ENCODE results near the gene DOCK3.

DOCK3 gene

GRCh38 chr3:50651920-50652529, 22.7 kb upstream of the DOCK3 start:
- Histone ChIP-seq H3K4me3 (ENCODE audit: low read depth, low read length) (no peak overlapping the region), H3K4me1 (ENCODE audit: control insufficient read depth, insufficient read depth, low read length) (peaks cover 25% of the 10 kb centered on the region), H3K27ac (ENCODE audit: low read depth, low read length) (no peak overlapping the region), H3K27me3 (ENCODE audit: control insufficient read depth, insufficient read depth, low read length) (no peaks in the 10 kb centered on the region), H3K9me3 (ENCODE audit: control insufficient read depth, insufficient read depth, low read depth, low read length) (no peaks in the 10 kb centered on the region), H3K9ac (ENCODE audit: low read length) (no peak overlapping the region), H3K36me3 (ENCODE audit: control insufficient read depth, insufficient read depth, low read length) (peaks cover 13% of the 10 kb centered on the region)

GRCh38 chr3:50652709-50653108, 22.0 kb upstream of the DOCK3 start:
- H3K9ac ChIP-seq (ENCODE audit: low read length), result no peak overlapping the region
- peaks cover 25% of the 10 kb centered on the region for H3K4me1 ChIP-seq (ENCODE audit: control insufficient read depth, insufficient read depth, low read length)
- no peak overlapping the region for H3K27ac ChIP-seq (ENCODE audit: low read depth, low read length)
- H3K4me3 ChIP-seq (ENCODE audit: low read depth, low read length), result no peak overlapping the region
- no peaks in the 10 kb centered on the region for H3K9me3 ChIP-seq (ENCODE audit: control insufficient read depth, insufficient read depth, low read depth, low read length)
- no peaks in the 10 kb centered on the region for H3K27me3 ChIP-seq (ENCODE audit: control insufficient read depth, insufficient read depth, low read length)
- H3K36me3 ChIP-seq (ENCODE audit: control insufficient read depth, insufficient read depth, low read length), result peaks cover 6% of the 10 kb centered on the region; the same call in 1 of the 2 replicates

- peaks cover 25% of the 10 kb centered on the region for H3K4me1 ChIP-seq (ENCODE audit: control insufficient read depth, insufficient read depth, low read length)
- no peaks in the 10 kb centered on the region for H3K9me3 ChIP-seq (ENCODE audit: control insufficient read depth, insufficient read depth, low read depth, low read length)
- H3K4me3 ChIP-seq (ENCODE audit: low read depth, low read length), result no peak overlapping the region
- no peaks in the 10 kb centered on the region for H3K27me3 ChIP-seq (ENCODE audit: control insufficient read depth, insufficient read depth, low read length)
- H3K36me3 ChIP-seq (ENCODE audit: control insufficient read depth, insufficient read depth, low read length), result no peaks in the 10 kb centered on the region
- no peak overlapping the region for H3K27ac ChIP-seq (ENCODE audit: low read depth, low read length)
- no peak overlapping the region for H3K9ac ChIP-seq (ENCODE audit: low read length)
Measured at GRCh38 chr3:50653937-50654595, 20.7 kb upstream of the DOCK3 start.

- no peaks in the 10 kb centered on the region for H3K36me3 ChIP-seq (ENCODE audit: control insufficient read depth, insufficient read depth, low read length)
- H3K9ac ChIP-seq (ENCODE audit: low read length), result no peak overlapping the region
- H3K9me3 ChIP-seq (ENCODE audit: control insufficient read depth, insufficient read depth, low read depth, low read length), result no peaks in the 10 kb centered on the region
- no peak overlapping the region for H3K27ac ChIP-seq (ENCODE audit: low read depth, low read length)
- H3K4me3 ChIP-seq (ENCODE audit: low read depth, low read length), result no peak overlapping the region
- peaks cover 16% of the 10 kb centered on the region for H3K4me1 ChIP-seq (ENCODE audit: control insufficient read depth, insufficient read depth, low read length)
- no peaks in the 10 kb centered on the region for H3K27me3 ChIP-seq (ENCODE audit: control insufficient read depth, insufficient read depth, low read length)
Measured at GRCh38 chr3:50655009-50655830, 19.5 kb upstream of the DOCK3 start.

- Histone ChIP-seq H3K9ac (ENCODE audit: low read length) (no peak overlapping the region), H3K4me3 (ENCODE audit: low read depth, low read length) (no peak overlapping the region), H3K4me1 (ENCODE audit: control insufficient read depth, insufficient read depth, low read length) (peaks cover 11% of the 10 kb centered on the region), H3K9me3 (ENCODE audit: control insufficient read depth, insufficient read depth, low read depth, low read length) (no peaks in the 10 kb centered on the region), H3K27me3 (ENCODE audit: control insufficient read depth, insufficient read depth, low read length) (no peaks in the 10 kb centered on the region), H3K36me3 (ENCODE audit: control insufficient read depth, insufficient read depth, low read length) (no peaks in the 10 kb centered on the region), H3K27ac (ENCODE audit: low read depth, low read length) (no peak overlapping the region)
Measured at GRCh38 chr3:50656417-50657195, 18.1 kb upstream of the DOCK3 start.

- Histone ChIP-seq H3K4me1 (ENCODE audit: control insufficient read depth, insufficient read depth, low read length) (peaks cover 3% of the 10 kb centered on the region), H3K36me3 (ENCODE audit: control insufficient read depth, insufficient read depth, low read length) (no peaks in the 10 kb centered on the region), H3K27me3 (ENCODE audit: control insufficient read depth, insufficient read depth, low read length) (no peaks in the 10 kb centered on the region), H3K4me3 (ENCODE audit: low read depth, low read length) (no peak overlapping the region), H3K27ac (ENCODE audit: low read depth, low read length) (no peak overlapping the region), H3K9me3 (ENCODE audit: control insufficient read depth, insufficient read depth, low read depth, low read length) (no peaks in the 10 kb centered on the region), H3K9ac (ENCODE audit: low read length) (no peak overlapping the region)
Measured at GRCh38 chr3:50657407-50657806, 17.3 kb upstream of the DOCK3 start.

- Histone ChIP-seq H3K4me1 (ENCODE audit: control insufficient read depth, insufficient read depth, low read length) (no peaks in the 10 kb centered on the region), H3K36me3 (ENCODE audit: control insufficient read depth, insufficient read depth, low read length) (no peaks in the 10 kb centered on the region), H3K27me3 (ENCODE audit: control insufficient read depth, insufficient read depth, low read length) (no peaks in the 10 kb centered on the region), H3K4me3 (ENCODE audit: low read depth, low read length) (no peak overlapping the region), H3K27ac (ENCODE audit: low read depth, low read length) (no peak overlapping the region), H3K9ac (ENCODE audit: low read length) (no peak overlapping the region), H3K9me3 (ENCODE audit: control insufficient read depth, insufficient read depth, low read depth, low read length) (no peaks in the 10 kb centered on the region)
Measured at GRCh38 chr3:50657816-50658215, 16.9 kb upstream of the DOCK3 start.

- no peak overlapping the region for H3K9ac ChIP-seq (ENCODE audit: low read length)
- no peaks in the 10 kb centered on the region for H3K4me1 ChIP-seq (ENCODE audit: control insufficient read depth, insufficient read depth, low read length)
- H3K9me3 ChIP-seq (ENCODE audit: control insufficient read depth, insufficient read depth, low read depth, low read length), result no peaks in the 10 kb centered on the region
- no peak overlapping the region for H3K27ac ChIP-seq (ENCODE audit: low read depth, low read length)
- no peaks in the 10 kb centered on the region for H3K27me3 ChIP-seq (ENCODE audit: control insufficient read depth, insufficient read depth, low read length)
- H3K36me3 ChIP-seq (ENCODE audit: control insufficient read depth, insufficient read depth, low read length), result no peaks in the 10 kb centered on the region
- no peak overlapping the region for H3K4me3 ChIP-seq (ENCODE audit: low read depth, low read length)
Measured at GRCh38 chr3:50658416-50658815, 16.3 kb upstream of the DOCK3 start.

GRCh38 chr3:50658831-50659230, 15.9 kb upstream of the DOCK3 start:
- Histone ChIP-seq H3K27ac (ENCODE audit: low read depth, low read length) (no peak overlapping the region), H3K36me3 (ENCODE audit: control insufficient read depth, insufficient read depth, low read length) (no peaks in the 10 kb centered on the region), H3K27me3 (ENCODE audit: control insufficient read depth, insufficient read depth, low read length) (no peaks in the 10 kb centered on the region), H3K4me3 (ENCODE audit: low read depth, low read length) (no peak overlapping the region), H3K9me3 (ENCODE audit: control insufficient read depth, insufficient read depth, low read depth, low read length) (no peaks in the 10 kb centered on the region), H3K4me1 (ENCODE audit: control insufficient read depth, insufficient read depth, low read length) (no peaks in the 10 kb centered on the region), H3K9ac (ENCODE audit: low read length) (no peak overlapping the region)

GRCh38 chr3:50660386-50660785, 14.3 kb upstream of the DOCK3 start:
- Histone ChIP-seq H3K9me3 (ENCODE audit: control insufficient read depth, insufficient read depth, low read depth, low read length) (no peaks in the 10 kb centered on the region), H3K27ac (ENCODE audit: low read depth, low read length) (no peak overlapping the region), H3K9ac (ENCODE audit: low read length) (no peak overlapping the region), H3K4me1 (ENCODE audit: control insufficient read depth, insufficient read depth, low read length) (no peaks in the 10 kb centered on the region), H3K4me3 (ENCODE audit: low read depth, low read length) (no peak overlapping the region), H3K27me3 (ENCODE audit: control insufficient read depth, insufficient read depth, low read length) (no peaks in the 10 kb centered on the region), H3K36me3 (ENCODE audit: control insufficient read depth, insufficient read depth, low read length) (no peaks in the 10 kb centered on the region)
